Adrenal gland (tissue), 19 donors: Measurements from ENCODE around the gene MOGAT1. TPM values are rescaled to one million over a fixed set of nuclear protein-coding genes. Genes with fewer than 3 reads are reported as not detected.

Source experiments
- DNase-seq, 7 donors: peaks; one replicate each; pipeline ENCODE4 v3.0.0-alpha.2; 2019 to 2020
- H3K27ac ChIP-seq, 5 donors: fragments of 200-600 bp; sonication (generic) in 4 of 5; 1 replicate in 3 of 5; 2 replicates in 2 of 5; pipeline versions ENCODE4 v1.5.1 to v1.8.0; 2016 to 2020; ENCODE audit warnings: mild to moderate bottlenecking in 1 of 5
- H3K27me3 ChIP-seq: fragments of 200-600 bp; 2 replicates; pipeline ENCODE4 v1.8.0; 2021
- H3K36me3 ChIP-seq, 2 donors: fragments of 200-600 bp; replicated peaks in 1 of 2; 1 replicate in 1 of 2; 2 replicates in 1 of 2; pipeline versions ENCODE4 v1.5.1 to v1.8.0; 2018 to 2022
- H3K4me1 ChIP-seq, 2 donors: fragments of 200-600 bp; replicated peaks in 1 of 2; 1 replicate in 1 of 2; 2 replicates in 1 of 2; pipeline versions ENCODE4 v1.5.1 to v1.8.0; 2018 to 2021
- H3K4me3 ChIP-seq, 4 donors: fragments of 200-600 bp; sonication (generic) in 3 of 4; one replicate each; pipeline ENCODE4 v1.5.1; 2016 to 2018
- H3K9me3 ChIP-seq, 3 donors: fragments of 200-600 bp; sonication (generic) in 1 of 3; replicated peaks in 1 of 3; 1 replicate in 2 of 3; 2 replicates in 1 of 3; pipeline versions ENCODE4 v1.5.1 to v1.8.0; 2016 to 2021
- CTCF ChIP-seq, 6 experiments: fragments of 450-650 bp in 4 of 6; fragments of 200-600 bp in 2 of 6; sonication (generic) in 1 of 6; IDR thresholded peaks; 1 replicate in 5 of 6; 2 replicates in 1 of 6; pipeline versions ENCODE4 v1.5.1 to v1.8.0; 2016 to 2021; ENCODE audit warnings: antibody characterized with exemption in 6 of 6, mild to moderate bottlenecking in 2 of 6, moderate library complexity in 1 of 6
- POLR2A ChIP-seq, 2 donors: fragments of 450-650 bp; IDR thresholded peaks; one replicate each; pipeline ENCODE4 v1.6.1; 2017; ENCODE audit warnings: antibody characterized with exemption in 2 of 2, mild to moderate bottlenecking in 2 of 2, moderate library complexity in 1 of 2
- WGBS, 4 donors: extraction: QIAGEN DNeasy Blood & Tissue Kit in 2 of 4; methylation state at CpG; one replicate each; pipeline versions ENCODE4 v1.1.5 to v1.1.7; 2013 to 2017; 5-methylcytosine and 5-hydroxymethylcytosine counted together
- intact Hi-C, 2 donors: fragments of 100-400 bp; cut with DNase I; formaldehyde crosslinking; loops; one replicate each; pipeline versions ENCODE4 v1.14.1 to v1.15.0; 2022 to 2023
- long read RNA-seq, 10 donors: library from polyadenylated mRNA in 3 of 10; unstranded in 2 of 10; stranded (forward) in 1 of 10; transcript quantifications; one replicate each; pipeline ENCODE4 v2.0.0 and lab custom pipeline, GENCODE V29; 2021 to 2026
- polyA plus RNA-seq, 3 donors: library from polyadenylated mRNA; stranded (reverse); fragments of 200-250 nt in 2 of 3; fragments of 350-450 nt in 1 of 3; fragmentation: Illumina TruSeq in 1 of 3; extraction: RNeasy Lipid Tissue Mini Kit (QIAGEN cat#74804) in 1 of 3; gene quantifications; one replicate each; pipeline ENCODE4 v1.2.3, GENCODE V29; 2013 to 2014
- total RNA-seq, 9 donors: library from RNA; depleted of rRNA in 4 of 9; stranded (reverse); fragments of >200 nt in 4 of 9; fragments of 120-200 nt in 1 of 9; fragmentation: NEBNext Ultra II Directional in 1 of 9; extraction: Animal tissue kit (Norgen Biotek cat#: 25700) in 1 of 9; gene quantifications; one replicate each; pipeline versions ENCODE4 v1.1.0 to v1.2.4, GENCODE V29; 2013 to 2023
- donor health status: healthy with polysubstance abuse.
- donor health status: Bipolar disorder and iron deficiency.
- donor health status: DM: yes; HTN: yes; CAD: no.
- donor health status: DM: no; HTN: no; CAD: no.
- donor health status: DM: no; HTN: no; CAD: no.
- donor health status: DM: yes; HTN: yes; CAD: no.

MOGAT1 gene
- total RNA-seq (not detected), polyA plus RNA-seq (under 1 TPM in 1 of 3 donors, not detected in 2; 0.20 TPM)
- long read RNA-seq, donor 1: 0 reads
- long read RNA-seq, donor 2: 0 reads
- long read RNA-seq, donor 3: 0 reads
- long read RNA-seq, donor 4: 0 reads
- long read RNA-seq, donor 5: 0 reads
- long read RNA-seq, donor 6: 0 reads
- long read RNA-seq, donor 7: 0 reads
- long read RNA-seq, donor 8: 0 reads
- long read RNA-seq, donor 9: 0 reads
- long read RNA-seq, donor 10: 0 reads

- H3K4me1 ChIP-seq: peaks cover 0 to 11% of the 10 kb centered on the region in 2 donors
- H3K27ac ChIP-seq: no peak within 1 kb of the TSS
- H3K9me3 ChIP-seq: no peaks in the 10 kb centered on the region
- peaks cover 9% of the 10 kb centered on the region for H3K27me3 ChIP-seq
- H3K4me3 ChIP-seq: peak within 1 kb of the TSS in 2 of 4 donors; percentile 22 to 35
- DNase-seq: peak in 5 of 7 donors; percentile 10 to 28 (median 21)
- peak in 1 of 6 experiments; percentile 18 for TF ChIP-seq CTCF (IDR thresholded peaks at IDR 0.05)
- no peak for TF ChIP-seq POLR2A (IDR thresholded peaks at IDR 0.05)
- intact Hi-C loops: no loop called here
- 3 to 10% (median 3%) methylated on average over 11 to 66 of the region's 66 CpGs for WGBS, 4 donors
- no peaks in the 10 kb centered on the region for H3K36me3 ChIP-seq
Observed at GRCh38 chr2:222671259-222672067, at the start of gene MOGAT1. Gene MOGAT1 (plus strand): TSS chr2:222671658. CDS start chr2:222671786, 128 bp downstream.

- 89 to 97% (median 96%) methylated on average over 4 of the region's 4 CpGs for WGBS, 4 donors
- H3K4me3 ChIP-seq: no peak overlapping the region
- H3K4me1 ChIP-seq: no peaks in the 10 kb centered on the region
- H3K27ac ChIP-seq: no peak overlapping the region
- H3K36me3 ChIP-seq: peaks cover 0 to 53% of the 10 kb centered on the region in 2 donors
- DNase-seq: no peak
- intact Hi-C loops: no loop called here
- H3K9me3 ChIP-seq: no peaks in the 10 kb centered on the region
- TF ChIP-seq CTCF (IDR thresholded peaks at IDR 0.05) (no peak), POLR2A (IDR thresholded peaks at IDR 0.05) (no peak)
- H3K27me3 ChIP-seq: no peaks in the 10 kb centered on the region
Observed at GRCh38 chr2:222621893-222622292, 49.6 kb upstream of the MOGAT1 start.

- no peaks in the 10 kb centered on the region for H3K27me3 ChIP-seq
- intact Hi-C loops: no loop called here
- no peak for DNase-seq
- H3K36me3 ChIP-seq: peaks cover 0 to 55% of the 10 kb centered on the region in 2 donors
- H3K27ac ChIP-seq: no peak overlapping the region
- TF ChIP-seq POLR2A (IDR thresholded peaks at IDR 0.05): no peak
- no peak for TF ChIP-seq CTCF (IDR thresholded peaks at IDR 0.05)
- H3K9me3 ChIP-seq: no peaks in the 10 kb centered on the region
- 80 to 90% (median 86%) methylated on average over 2 of the region's 2 CpGs for whole genome bisulfite sequencing, 4 donors
- H3K4me3 ChIP-seq: no peak overlapping the region
- no peaks in the 10 kb centered on the region for H3K4me1 ChIP-seq
Observed at GRCh38 chr2:222622910-222623309, 48.5 kb upstream of the MOGAT1 start.

GRCh38 chr2:222623756-222624309 lies 47.6 kb upstream of the MOGAT1 start:
- TF ChIP-seq CTCF (IDR thresholded peaks at IDR 0.05): no peak
- TF ChIP-seq POLR2A (IDR thresholded peaks at IDR 0.05): no peak
- intact Hi-C loops: no loop called here
- Histone ChIP-seq H3K9me3 (no peaks in the 10 kb centered on the region), H3K4me1 (no peaks in the 10 kb centered on the region), H3K4me3 (no peak overlapping the region), H3K27ac (no peak overlapping the region), H3K36me3 (peaks cover 0 to 54% of the 10 kb centered on the region in 2 donors), H3K27me3 (no peaks in the 10 kb centered on the region)
- 92 to 95% (median 94%) methylated on average over 6 of the region's 6 CpGs for WGBS, 4 donors
- DNase-seq: no peak
